Measurements from ENCODE around the gene PDE2A.

DNA sequence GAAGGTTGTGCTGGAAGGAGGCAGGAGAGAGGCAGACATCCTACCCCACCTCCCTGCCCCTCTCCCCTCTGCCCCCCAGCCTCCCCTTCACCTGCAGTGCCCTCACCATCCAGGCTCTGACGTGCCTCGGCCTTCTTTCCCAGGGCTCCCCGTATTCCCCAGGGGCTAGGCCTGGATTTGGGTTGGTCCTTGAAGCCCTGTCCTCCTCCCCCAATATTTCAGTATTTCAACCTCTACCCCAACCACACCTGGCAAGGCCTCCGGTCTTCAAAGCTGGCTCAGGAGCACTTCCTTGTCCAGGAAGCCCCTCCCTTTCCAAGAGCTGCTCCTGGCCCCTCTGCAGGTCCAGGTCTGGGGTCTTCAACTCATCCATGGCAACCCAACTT is 8.6 kb upstream of the PDE2A start:
- TF ChIP-seq, protein P1, sequence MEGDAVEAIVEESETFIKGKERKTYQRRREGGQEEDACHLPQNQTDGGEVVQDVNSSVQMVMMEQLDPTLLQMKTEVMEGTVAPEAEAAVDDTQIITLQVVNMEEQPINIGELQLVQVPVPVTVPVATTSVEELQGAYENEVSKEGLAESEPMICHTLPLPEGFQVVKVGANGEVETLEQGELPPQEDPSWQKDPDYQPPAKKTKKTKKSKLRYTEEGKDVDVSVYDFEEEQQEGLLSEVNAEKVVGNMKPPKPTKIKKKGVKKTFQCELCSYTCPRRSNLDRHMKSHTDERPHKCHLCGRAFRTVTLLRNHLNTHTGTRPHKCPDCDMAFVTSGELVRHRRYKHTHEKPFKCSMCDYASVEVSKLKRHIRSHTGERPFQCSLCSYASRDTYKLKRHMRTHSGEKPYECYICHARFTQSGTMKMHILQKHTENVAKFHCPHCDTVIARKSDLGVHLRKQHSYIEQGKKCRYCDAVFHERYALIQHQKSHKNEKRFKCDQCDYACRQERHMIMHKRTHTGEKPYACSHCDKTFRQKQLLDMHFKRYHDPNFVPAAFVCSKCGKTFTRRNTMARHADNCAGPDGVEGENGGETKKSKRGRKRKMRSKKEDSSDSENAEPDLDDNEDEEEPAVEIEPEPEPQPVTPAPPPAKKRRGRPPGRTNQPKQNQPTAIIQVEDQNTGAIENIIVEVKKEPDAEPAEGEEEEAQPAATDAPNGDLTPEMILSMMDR (IDR thresholded peaks at IDR 0.05): no peak
- TF ChIP-seq EZH2 (IDR thresholded peaks at IDR 0.05): no peak

All from neural progenitor cell (in vitro differentiated cells).